Common myeloid progenitor, CD34-positive (primary cell): Measurements from ENCODE around the gene SAMMSON.

Experiments used
- CTCF ChIA-PET: fragments of 350-600 bp; sonication (Branson Sonifier 250); formaldehyde crosslinking; loops from one replicate; lab custom pipeline; 2021; ENCODE audit warnings: antibody characterized with exemption; lab: Charles Lee
- POLR2A ChIA-PET: fragments of 350-600 bp; sonication (Branson Sonifier 250); formaldehyde crosslinking; loops from one replicate; lab custom pipeline; 2021; ENCODE audit warnings: antibody characterized with exemption; lab: Charles Lee
- DNase-seq, 3 donors: peaks; one replicate each; pipeline versions ENCODE4 v3.0.0 to v3.0.0-alpha.2; 2013
- H3K27ac ChIP-seq, 2 experiments: 1 replicate in 1 of 2; 2 replicates in 1 of 2; pipeline ENCODE4 v1.7.0; 2013; ENCODE audit warnings: inconsistent platforms in 2 of 2, low read length in 2 of 2, mild to moderate bottlenecking in 2 of 2, low read depth in 1 of 2, moderate library complexity in 1 of 2; ENCODE audit not compliant: severe bottlenecking in 2 of 2, insufficient read depth in 1 of 2, poor library complexity in 1 of 2
- H3K27me3 ChIP-seq, 5 experiments: replicated peaks in 2 of 5; 1 replicate in 3 of 5; 2 replicates in 2 of 5; pipeline versions ENCODE4 v1.6.1 to v1.7.0; 2013; ENCODE audit warnings: low read length in 4 of 5, mild to moderate bottlenecking in 2 of 5, moderate library complexity in 2 of 5, inconsistent platforms in 1 of 5; ENCODE audit not compliant: insufficient read depth in 5 of 5, control insufficient read depth in 4 of 5
- H3K36me3 ChIP-seq, 4 experiments: 1 replicate in 2 of 4; 2 replicates in 2 of 4; pipeline versions ENCODE4 v1.6.1 to v1.7.0; 2013; ENCODE audit warnings: low read length in 3 of 4, control low read depth in 1 of 4, mild to moderate bottlenecking in 1 of 4; ENCODE audit not compliant: control insufficient read depth in 4 of 4, insufficient read depth in 4 of 4
- H3K4me1 ChIP-seq, 4 experiments: 1 replicate in 3 of 4; 2 replicates in 1 of 4; pipeline versions ENCODE4 v1.6.1 to v1.7.1; 2013; ENCODE audit warnings: low read length in 3 of 4, mild to moderate bottlenecking in 3 of 4, control low read depth in 1 of 4, inconsistent platforms in 1 of 4, moderate library complexity in 1 of 4; ENCODE audit not compliant: control insufficient read depth in 4 of 4, insufficient read depth in 4 of 4; ENCODE audit errors: control extremely low read depth in 1 of 4
- H3K4me3 ChIP-seq, 7 experiments: 1 replicate in 4 of 7; 2 replicates in 3 of 7; pipeline versions ENCODE4 v1.5.1 to v1.7.0; 2013; ENCODE audit warnings: mild to moderate bottlenecking in 7 of 7, low read length in 6 of 7, moderate library complexity in 6 of 7, inconsistent platforms in 2 of 7, low read depth in 2 of 7, control low read depth in 1 of 7; ENCODE audit not compliant: insufficient read depth in 4 of 7, control insufficient read depth in 1 of 7; ENCODE audit errors: extremely low read depth in 1 of 7
- H3K9me3 ChIP-seq, 5 experiments: 1 replicate in 4 of 5; 2 replicates in 1 of 5; pipeline versions ENCODE4 v1.6.1 to v1.7.1; 2013; ENCODE audit warnings: low read length in 4 of 5, mild to moderate bottlenecking in 2 of 5, inconsistent platforms in 1 of 5, low read depth in 1 of 5, moderate library complexity in 1 of 5; ENCODE audit not compliant: control insufficient read depth in 4 of 5, insufficient read depth in 2 of 5; ENCODE audit errors: control extremely low read depth in 1 of 5
- WGBS: methylation state at CpG from one replicate; pipeline ENCODE4 v1.1.5; 2013; ENCODE audit not compliant: insufficient coverage; 5-methylcytosine and 5-hydroxymethylcytosine counted together

The SAMMSON gene

DNA sequence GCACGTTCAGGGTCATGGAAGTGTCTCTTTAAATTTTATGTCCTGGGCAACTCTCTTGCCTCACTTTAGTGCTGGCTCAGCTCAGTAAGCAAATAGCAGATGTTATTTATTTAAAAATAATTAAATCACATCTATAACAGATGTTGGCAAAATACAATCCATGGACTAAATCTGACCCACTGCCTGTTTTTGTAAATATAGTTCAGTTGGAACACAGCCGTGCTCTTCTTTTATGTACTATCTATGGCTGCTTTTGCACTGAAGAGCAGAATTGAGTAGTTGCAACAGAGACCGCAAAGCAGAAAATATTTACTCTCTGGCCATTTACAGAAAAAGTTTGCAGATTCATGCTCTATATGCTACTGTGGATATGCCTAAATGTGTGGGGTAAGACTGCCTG is 79.2 kb downstream of the SAMMSON start:
- no peaks in the 10 kb centered on the region for H3K4me1 ChIP-seq
- H3K27ac ChIP-seq, result no peak overlapping the region
- no peaks in the 10 kb centered on the region for H3K36me3 ChIP-seq
- no peak overlapping the region for H3K4me3 ChIP-seq
- peaks cover 3 to 34% (median 9%) of the 10 kb centered on the region in 5 experiments for H3K27me3 ChIP-seq
- H3K9me3 ChIP-seq, result peaks cover 0 to 2% (median 0%) of the 10 kb centered on the region in 5 experiments
- no peak for DNase-seq
- ChIA-PET CTCF (no interaction called here), POLR2A (no interaction called here)
- 94% methylated on average over 2 of the region's 3 CpGs for WGBS

DNA sequence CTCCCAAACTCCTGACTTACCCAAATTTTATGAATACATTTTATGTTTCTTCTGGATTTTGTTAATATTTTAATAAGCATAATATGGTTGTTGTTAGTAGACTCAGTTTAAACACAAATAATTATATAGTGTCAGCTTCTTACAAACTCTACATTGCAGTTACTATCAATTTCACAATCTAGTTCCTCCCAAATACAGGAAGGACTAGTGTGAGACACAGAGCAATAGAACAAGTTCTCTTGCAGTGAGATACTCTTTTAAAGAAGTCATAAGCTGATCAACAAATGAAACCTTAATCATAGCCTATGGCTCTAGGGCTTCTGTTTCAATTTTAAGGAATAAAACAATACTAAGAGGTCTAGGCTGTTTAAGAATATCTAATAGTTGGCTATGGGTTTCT is 86.1 kb downstream of the SAMMSON start:
- H3K36me3 ChIP-seq, result no peaks in the 10 kb centered on the region
- H3K4me1 ChIP-seq, result no peaks in the 10 kb centered on the region
- H3K9me3 ChIP-seq, result no peaks in the 10 kb centered on the region
- ChIA-PET POLR2A (no interaction called here), CTCF (no interaction called here)
- no peak overlapping the region for H3K27ac ChIP-seq
- no peak for DNase-seq
- H3K27me3 ChIP-seq, result no peaks in the 10 kb centered on the region
- no peak overlapping the region for H3K4me3 ChIP-seq

GRCh38 chr3:70086336-70086735 is 86.8 kb downstream of the SAMMSON start:
- ChIA-PET POLR2A (no interaction called here), CTCF (interaction anchor here (0.8 kb wide), 1 partner anchor 22 kb away, joined by 3 read pairs; no protein-coding TSS in a partner anchor)
- DNase-seq, result no peak
- Histone ChIP-seq H3K27ac (no peak overlapping the region), H3K4me3 (no peak overlapping the region), H3K9me3 (no peaks in the 10 kb centered on the region), H3K27me3 (peaks cover 0 to 4% (median 0%) of the 10 kb centered on the region in 5 experiments), H3K4me1 (no peaks in the 10 kb centered on the region), H3K36me3 (no peaks in the 10 kb centered on the region)
- WGBS, result no CpG with 5 or more reads among the region's 2 CpGs

DNA sequence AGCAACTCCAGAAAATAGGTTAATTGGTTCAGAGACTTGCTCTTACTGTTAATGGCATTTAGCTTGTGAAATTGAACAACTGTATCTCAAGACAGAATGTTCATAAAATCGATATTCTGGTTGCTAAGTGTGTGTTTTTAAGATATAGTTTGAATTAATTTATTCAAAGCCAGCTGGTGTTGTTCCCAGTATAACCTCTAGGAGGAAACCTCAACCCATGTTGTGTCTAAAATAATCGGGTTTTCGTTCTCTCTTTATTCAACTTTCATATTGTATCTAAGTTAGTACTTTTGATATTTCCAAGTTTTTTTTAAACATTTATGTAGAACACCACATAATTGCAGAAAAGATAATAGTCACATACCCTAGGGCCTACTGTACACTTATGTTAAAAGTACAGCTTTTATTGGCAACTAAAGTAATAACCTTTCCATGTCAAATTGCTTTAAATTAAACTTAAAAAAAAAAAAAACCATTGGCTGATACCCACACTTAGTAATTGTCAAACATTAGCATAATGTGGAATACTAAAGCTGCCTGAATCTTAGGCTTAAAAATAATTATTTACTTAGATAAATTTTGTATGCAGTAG is 90.9 kb downstream of the SAMMSON start:
- H3K4me1 ChIP-seq, result no peaks in the 10 kb centered on the region
- DNase-seq, result peak in 2 of 3 donors; percentile 22 to 34
- no peak overlapping the region for H3K27ac ChIP-seq
- peaks cover 0 to 4% (median 0%) of the 10 kb centered on the region in 5 experiments for H3K27me3 ChIP-seq
- ChIA-PET POLR2A (no interaction called here), CTCF (interaction anchor here (0.6 to 2.2 kb wide), 5 partner anchors 12 to 270 kb away, joined by 3 to 7 read pairs (median 3); no protein-coding TSS in a partner anchor)
- 17% methylated on average over 1 of the region's 3 CpGs for WGBS
- no peaks in the 10 kb centered on the region for H3K9me3 ChIP-seq
- no peaks in the 10 kb centered on the region for H3K36me3 ChIP-seq
- no peak overlapping the region for H3K4me3 ChIP-seq

DNA sequence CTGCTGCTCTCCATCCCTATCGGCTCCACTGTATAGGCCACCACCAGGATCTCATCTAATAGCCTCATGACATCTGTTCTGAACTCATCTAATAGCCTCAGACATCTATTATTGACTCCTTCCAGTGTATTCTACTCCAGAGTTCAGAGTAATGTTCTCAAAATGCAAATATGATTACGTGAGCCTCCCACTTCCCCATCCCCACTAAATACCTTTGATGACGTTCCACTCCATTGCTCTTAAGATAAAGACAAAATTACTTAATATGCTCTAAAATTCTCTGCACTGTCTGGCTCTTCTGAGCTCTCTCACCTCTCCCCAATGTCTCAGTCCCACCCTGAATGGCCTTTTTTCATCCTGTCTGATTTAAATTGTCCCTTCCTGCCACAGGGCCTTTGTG is 94.7 kb downstream of the SAMMSON start:
- no peaks in the 10 kb centered on the region for H3K9me3 ChIP-seq
- H3K4me1 ChIP-seq, result no peaks in the 10 kb centered on the region
- ChIA-PET CTCF (interaction anchor here (1.3 kb wide), 3 partner anchors 13 to 31 kb away, joined by 3 read pairs; no protein-coding TSS in a partner anchor), POLR2A (no interaction called here)
- H3K4me3 ChIP-seq, result no peak overlapping the region
- WGBS, result 95% methylated on average over 2 of the region's 3 CpGs
- no peaks in the 10 kb centered on the region for H3K36me3 ChIP-seq
- H3K27me3 ChIP-seq, result peaks cover 0 to 4% (median 0%) of the 10 kb centered on the region in 5 experiments
- no peak for DNase-seq
- H3K27ac ChIP-seq, result no peak overlapping the region

GRCh38 chr3:70095260-70095659 is 95.7 kb downstream of the SAMMSON start:
- DNase-seq, result no peak
- ChIA-PET POLR2A (no interaction called here), CTCF (interaction anchor here (1.3 kb wide), 2 partner anchors 13 to 14 kb away, joined by 3 read pairs; no protein-coding TSS in a partner anchor)
- WGBS, result no CpG with 5 or more reads among the region's 2 CpGs
- H3K4me3 ChIP-seq, result no peak overlapping the region
- no peaks in the 10 kb centered on the region for H3K36me3 ChIP-seq
- no peaks in the 10 kb centered on the region for H3K9me3 ChIP-seq
- H3K27me3 ChIP-seq, result peaks cover 0 to 4% (median 0%) of the 10 kb centered on the region in 5 experiments
- H3K27ac ChIP-seq, result no peak overlapping the region
- no peaks in the 10 kb centered on the region for H3K4me1 ChIP-seq

GRCh38 chr3:70096376-70097066 is 97.0 kb downstream of the SAMMSON start:
- Histone ChIP-seq H3K27ac (no peak overlapping the region), H3K4me3 (no peak overlapping the region), H3K27me3 (no peaks in the 10 kb centered on the region), H3K36me3 (no peaks in the 10 kb centered on the region), H3K9me3 (no peaks in the 10 kb centered on the region), H3K4me1 (no peaks in the 10 kb centered on the region)
- CTCF ChIA-PET, result interaction anchor here (1.2 kb wide), 1 partner anchor 20 kb away, joined by 3 read pairs; no protein-coding TSS in a partner anchor
- POLR2A ChIA-PET, result no interaction called here
- no peak for DNase-seq
- 98% methylated on average over 4 of the region's 5 CpGs for WGBS
